HG02623 (cell line): ENCODE results near the gene NAA38.

Source experiments
- ATAC-seq: cut with Tn5 transposase; IDR thresholded peaks from one replicate; pipeline ENCODE4 v1.9.1; 2021; ENCODE audit warnings: moderate library complexity; ENCODE audit not compliant: unreplicated experiment

NAA38 gene, protein sequence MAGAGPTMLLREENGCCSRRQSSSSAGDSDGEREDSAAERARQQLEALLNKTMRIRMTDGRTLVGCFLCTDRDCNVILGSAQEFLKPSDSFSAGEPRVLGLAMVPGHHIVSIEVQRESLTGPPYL

DNA sequence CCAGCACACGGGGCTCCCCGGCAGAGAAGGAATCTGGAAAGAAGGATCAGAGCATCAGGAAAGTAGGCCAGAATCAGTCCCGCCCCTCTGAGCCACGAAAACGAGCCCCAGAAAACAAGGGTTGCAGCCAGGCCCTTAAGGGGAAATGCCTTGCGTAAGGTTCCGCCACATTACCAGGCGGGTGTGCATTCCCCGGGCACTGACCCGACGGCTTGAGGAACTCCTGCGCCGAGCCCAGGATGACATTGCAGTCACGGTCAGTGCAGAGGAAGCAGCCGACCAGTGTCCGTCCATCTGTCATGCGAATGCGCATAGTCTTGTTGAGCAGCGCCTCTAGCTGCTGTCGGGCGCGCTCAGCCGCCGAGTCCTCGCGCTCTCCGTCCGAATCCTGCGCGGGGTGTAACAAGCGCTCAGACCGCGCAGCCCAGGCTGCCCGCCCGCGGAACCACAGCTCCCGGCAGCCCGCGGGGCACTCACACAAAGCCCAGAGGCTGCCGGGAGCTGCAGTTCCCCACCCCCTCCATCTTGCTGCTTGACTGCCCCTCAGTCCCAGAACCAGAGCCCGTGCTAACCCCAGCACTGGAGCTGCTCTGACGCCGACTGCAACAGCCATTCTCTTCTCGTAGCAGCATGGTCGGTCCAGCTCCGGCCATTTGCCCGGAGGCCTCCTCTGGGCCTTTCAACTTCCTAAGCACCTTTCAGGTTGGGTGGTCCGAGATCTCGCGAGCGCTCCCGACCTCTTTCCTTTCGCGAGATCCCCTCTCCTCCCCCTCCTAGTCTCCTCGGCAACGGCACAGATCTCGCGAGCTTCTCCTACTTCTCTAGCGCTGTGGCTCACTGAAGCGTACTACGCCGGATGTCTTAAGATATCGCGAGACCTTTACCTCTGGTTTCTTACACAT is at the start of gene NAA38:
NAA38 (minus strand) TSS at position 749 of the 902 bp plus-strand sequence; CDS start at position 653, 96 bp downstream.
- peak; percentile 67 for ATAC-seq

- ATAC-seq: no peak
Observed at GRCh38 chr17:7903154-7904103, 46.1 kb upstream of the NAA38 start.

DNA sequence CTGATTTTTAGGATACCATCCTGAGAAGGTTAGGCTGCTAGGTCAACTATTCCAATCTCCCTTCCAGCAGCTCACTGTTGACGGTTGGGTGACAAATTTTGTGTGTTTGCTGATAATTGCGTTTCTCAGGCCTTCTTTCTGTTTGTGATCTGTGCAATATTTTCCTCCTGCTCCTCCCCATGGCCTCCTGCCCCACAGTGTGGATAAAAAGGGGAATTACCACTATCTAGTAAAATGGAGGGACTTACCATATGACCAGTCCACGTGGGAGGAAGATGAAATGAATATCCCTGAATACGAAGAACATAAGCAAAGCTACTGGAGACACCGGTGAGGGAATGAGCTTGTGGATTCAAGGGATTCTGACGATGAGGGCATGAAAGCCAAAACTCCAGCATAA is 40.4 kb upstream of the NAA38 start:
- ATAC-seq: no peak

DNA sequence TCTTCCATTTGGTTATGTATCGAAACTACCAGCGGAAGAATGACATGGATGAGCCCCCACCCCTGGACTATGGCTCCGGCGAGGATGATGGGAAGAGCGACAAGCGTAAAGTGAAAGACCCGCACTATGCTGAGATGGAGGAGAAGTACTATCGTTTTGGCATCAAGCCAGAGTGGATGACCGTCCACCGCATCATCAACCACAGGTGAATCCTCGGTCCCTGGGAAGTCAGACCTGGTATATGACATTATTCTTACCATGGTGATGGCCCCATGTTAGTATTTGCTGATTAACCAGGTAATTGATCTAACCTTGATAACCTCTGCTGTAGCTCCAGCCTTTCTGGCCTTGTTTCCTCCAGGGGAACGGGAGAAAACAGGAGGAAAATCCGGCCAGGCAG is 39.7 kb upstream of the NAA38 start:
- ATAC-seq: no peak

- ATAC-seq: no peak
Observed at GRCh38 chr17:7894866-7895265, 37.5 kb upstream of the NAA38 start.

GRCh38 chr17:7894226-7894625 is 36.9 kb upstream of the NAA38 start:
- no peak for ATAC-seq

DNA sequence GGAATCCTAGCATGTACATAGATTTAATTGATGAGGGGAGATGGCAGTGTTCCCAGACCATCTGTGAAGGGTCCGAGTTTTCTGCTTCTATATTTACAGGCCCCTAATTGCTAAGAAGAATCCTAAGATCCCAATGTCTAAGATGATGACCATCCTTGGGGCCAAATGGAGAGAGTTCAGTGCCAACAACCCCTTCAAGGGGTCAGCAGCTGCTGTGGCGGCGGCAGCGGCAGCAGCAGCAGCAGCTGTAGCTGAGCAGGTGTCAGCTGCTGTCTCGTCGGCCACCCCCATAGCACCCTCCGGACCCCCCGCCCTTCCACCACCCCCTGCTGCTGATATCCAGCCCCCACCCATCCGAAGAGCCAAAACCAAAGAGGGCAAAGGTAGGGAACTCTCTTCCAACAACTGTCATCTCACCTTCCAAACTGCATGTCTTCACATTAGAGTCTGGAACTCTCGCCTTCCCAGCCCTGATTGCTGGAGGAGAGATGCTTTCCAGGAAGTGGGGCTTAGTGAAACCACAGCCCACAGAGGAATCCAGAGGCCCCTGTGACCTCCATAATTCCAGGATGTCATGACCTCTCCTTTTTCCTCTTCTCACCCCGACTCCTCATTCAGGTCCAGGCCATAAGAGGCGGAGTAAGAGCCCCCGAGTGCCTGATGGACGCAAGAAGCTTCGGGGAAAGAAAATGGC is 36.0 kb upstream of the NAA38 start:
- ATAC-seq: no peak

DNA sequence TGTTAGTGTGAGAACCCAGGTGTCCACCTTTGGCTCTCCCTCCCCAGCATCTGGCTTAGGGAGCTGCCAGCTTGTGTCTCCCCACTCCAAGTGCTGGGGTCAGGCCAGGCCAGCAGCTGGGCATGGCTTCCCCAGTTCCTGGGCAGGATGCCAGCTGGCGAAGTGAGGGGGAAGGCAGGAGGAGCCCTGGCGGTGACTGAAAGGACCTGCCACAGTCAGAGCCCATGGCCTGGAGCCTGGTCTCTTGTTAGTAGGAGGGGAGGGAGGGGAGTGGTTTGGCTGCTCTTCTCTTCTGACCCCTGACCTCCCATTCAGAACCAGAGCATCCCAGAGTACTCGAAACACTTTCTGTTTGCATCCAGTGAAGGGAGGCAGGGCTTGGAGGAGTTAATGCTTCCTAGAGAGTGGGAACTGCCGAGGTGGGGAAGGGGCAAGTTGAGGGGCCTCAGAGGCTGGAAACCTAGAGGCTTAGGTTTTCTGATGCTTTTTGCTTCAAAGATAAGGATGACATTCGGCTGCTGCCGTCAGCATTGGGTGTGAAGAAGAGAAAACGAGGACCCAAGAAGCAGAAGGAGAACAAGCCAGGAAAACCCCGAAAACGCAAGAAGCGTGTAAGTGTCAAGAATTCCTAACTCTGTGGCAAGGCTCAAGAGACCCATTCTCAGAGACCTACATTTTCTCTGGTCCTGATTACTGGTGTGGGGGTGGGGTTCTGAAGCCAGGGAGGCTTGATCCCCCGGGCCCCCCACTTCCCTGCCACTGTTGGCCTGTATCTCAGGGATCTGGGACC is 32.0 kb upstream of the NAA38 start:
- no peak for ATAC-seq

- no peak for ATAC-seq
Observed at GRCh38 chr17:7888184-7888920, 31.0 kb upstream of the NAA38 start, which contains the start of gene CHD3. CHD3 (plus strand) TSS chr17:7888789; CDS start chr17:7889001, 212 bp downstream.

GRCh38 chr17:7887482-7888183 is 30.3 kb upstream of the NAA38 start:
- ATAC-seq: peak; percentile 43

GRCh38 chr17:7887038-7887481 is 29.7 kb upstream of the NAA38 start:
- no peak for ATAC-seq

GRCh38 chr17:7886227-7887037 is 29.1 kb upstream of the NAA38 start:
- ATAC-seq: no peak

DNA sequence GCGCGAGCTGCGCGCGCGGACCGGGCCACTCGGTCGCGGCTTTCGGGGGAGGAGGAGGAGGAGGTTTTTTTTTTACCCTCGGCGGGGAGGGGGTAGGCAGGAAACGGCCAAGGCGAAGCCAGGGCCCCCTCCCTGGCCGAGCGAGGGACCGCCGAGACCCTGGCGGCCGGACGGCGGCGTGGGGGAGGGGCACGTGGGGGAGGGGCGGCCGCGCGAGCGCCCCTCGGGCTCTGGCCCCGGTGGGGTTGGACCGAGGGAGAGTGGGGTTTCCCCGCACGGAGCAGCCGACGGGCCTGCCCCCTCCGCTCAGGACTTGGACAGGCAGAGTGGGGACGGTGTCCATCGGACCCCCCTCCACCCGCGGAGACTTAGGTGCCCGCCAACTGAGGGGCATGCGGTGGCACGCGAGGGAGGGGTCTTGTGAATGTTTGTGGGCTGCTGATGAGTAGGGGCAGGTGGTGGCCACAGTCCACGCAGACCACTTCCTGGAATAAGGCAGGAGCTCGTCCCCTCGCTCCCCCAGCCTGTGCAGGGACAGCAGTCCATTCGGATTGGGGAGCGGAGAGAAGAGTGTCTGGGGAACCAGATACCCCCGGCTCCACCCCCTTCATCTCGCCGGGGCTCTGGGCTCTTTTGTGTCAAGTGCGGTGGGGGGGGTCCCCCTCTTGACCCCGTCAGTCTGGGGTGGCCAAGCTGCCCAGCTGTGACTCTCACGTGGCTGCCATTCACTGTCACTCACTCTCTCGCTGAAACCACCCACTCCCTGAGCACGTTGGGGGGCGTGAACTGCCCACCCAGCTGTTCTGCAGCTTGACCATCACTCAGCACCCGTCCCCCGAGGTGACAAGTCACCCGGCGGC is 28.2 kb upstream of the NAA38 start:
- ATAC-seq: no peak

- no peak for ATAC-seq
Observed at GRCh38 chr17:7884581-7885366, 27.4 kb upstream of the NAA38 start.

DNA sequence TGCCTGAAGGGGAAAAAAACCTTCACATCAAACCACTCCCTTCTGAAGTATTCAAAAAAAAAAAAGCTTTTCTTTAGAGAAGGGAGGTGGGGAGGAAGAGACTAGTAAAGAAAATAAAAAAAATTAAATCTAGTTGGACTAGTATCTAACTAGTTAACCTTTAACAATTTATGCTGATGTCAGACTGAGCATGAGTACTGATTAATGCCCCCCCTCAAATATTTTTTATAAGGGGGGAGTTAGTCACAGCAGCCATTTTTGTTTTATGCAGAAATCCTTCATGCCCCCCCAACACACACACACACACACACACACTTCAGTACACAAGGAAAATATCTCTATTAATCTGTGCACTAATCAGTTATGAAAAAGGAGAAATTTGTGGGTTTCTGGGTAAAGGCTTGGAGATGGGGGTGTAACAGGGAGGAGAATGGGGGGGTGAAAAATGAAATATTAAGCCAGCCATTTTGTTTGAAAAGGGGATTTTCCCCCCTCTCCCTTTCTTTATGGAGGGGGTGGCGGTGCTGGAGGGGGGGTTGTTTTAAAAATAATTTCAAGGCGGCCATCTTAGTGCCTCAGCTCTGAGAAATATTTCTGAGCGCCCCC is 26.5 kb upstream of the NAA38 start:
- ATAC-seq: no peak

- no peak for ATAC-seq
Observed at GRCh38 chr17:7882629-7883028, 25.3 kb upstream of the NAA38 start.
